Tibial nerve (tissue), 4 donors: ENCODE results near the gene ASZ1. TPM values are rescaled to one million over a fixed set of nuclear protein-coding genes. Genes with fewer than 3 reads are reported as not detected.

Experiments used
- DNase-seq, 2 donors: peaks; one replicate each; pipeline ENCODE4 v3.0.0-alpha.2; 2019; ENCODE audit warnings: low spot score in 2 of 2
- H3K27ac ChIP-seq, 4 donors: fragments of 200-600 bp; sonication (generic) in 3 of 4; one replicate each; pipeline ENCODE4 v1.5.1; 2017 to 2019; ENCODE audit warnings: mild to moderate bottlenecking in 1 of 4
- H3K27me3 ChIP-seq, 2 donors: fragments of 200-600 bp; sonication (generic) in 1 of 2; one replicate each; pipeline versions ENCODE4 v1.5.1 to v1.6.0; 2017 to 2019
- H3K36me3 ChIP-seq, 3 donors: fragments of 200-600 bp; sonication (generic); one replicate each; pipeline ENCODE4 v1.5.1; 2018 to 2019
- H3K4me1 ChIP-seq, 4 donors: fragments of 200-600 bp; sonication (generic) in 3 of 4; one replicate each; pipeline ENCODE4 v1.5.1; 2017 to 2019
- H3K4me3 ChIP-seq, 4 donors: fragments of 200-600 bp; sonication (generic) in 3 of 4; one replicate each; pipeline ENCODE4 v1.5.1; 2017 to 2019; ENCODE audit warnings: mild to moderate bottlenecking in 1 of 4, moderate library complexity in 1 of 4
- H3K9me3 ChIP-seq, 4 donors: fragments of 200-600 bp; sonication (generic) in 3 of 4; one replicate each; pipeline ENCODE4 v1.5.1; 2017 to 2019
- CTCF ChIP-seq, 5 experiments: fragments of 200-600 bp in 3 of 5; fragments of 450-650 bp in 2 of 5; sonication (generic) in 3 of 5; IDR thresholded peaks; one replicate each; pipeline ENCODE4 v1.5.1; 2016 to 2019; ENCODE audit warnings: antibody characterized with exemption in 5 of 5, mild to moderate bottlenecking in 3 of 5, moderate library complexity in 2 of 5
- EP300 ChIP-seq, 2 donors: sonication (generic); formaldehyde crosslinking; IDR thresholded peaks; one replicate each; pipeline ENCODE4 v1.6.1; 2017; ENCODE audit warnings: antibody characterized with exemption in 2 of 2, mild to moderate bottlenecking in 1 of 2
- POLR2A ChIP-seq, 2 donors: fragments of 450-650 bp; IDR thresholded peaks; one replicate each; pipeline ENCODE4 v1.6.1; 2017; ENCODE audit warnings: antibody characterized with exemption in 2 of 2, mild to moderate bottlenecking in 2 of 2, moderate library complexity in 2 of 2
- WGBS, 2 donors: methylation state at CpG; one replicate each; pipeline ENCODE4 v1.1.5; 2018; 5-methylcytosine and 5-hydroxymethylcytosine counted together
- total RNA-seq, 4 donors: library from RNA; depleted of rRNA; stranded (reverse); fragments of >200 nt; gene quantifications; one replicate each; pipeline ENCODE4 v1.1.0, GENCODE V29; 2016

The ASZ1 gene
- total RNA-seq, 4 donors from 2014 or later = not detected

GRCh38 chr7:117332031-117332430 lies 95.3 kb downstream of the ASZ1 start:
- DNase-seq = no peak
- TF ChIP-seq CTCF (IDR thresholded peaks at IDR 0.05) (no peak), POLR2A (IDR thresholded peaks at IDR 0.05) (no peak), EP300 (IDR thresholded peaks at IDR 0.05) (no peak)
- H3K9me3 ChIP-seq = peaks cover 0 to 4% (median 0%) of the 10 kb centered on the region in 4 donors
- H3K27ac ChIP-seq = no peak overlapping the region
- no peaks in the 10 kb centered on the region for H3K4me1 ChIP-seq
- no peak overlapping the region for H3K4me3 ChIP-seq
- no peaks in the 10 kb centered on the region for H3K27me3 ChIP-seq
- H3K36me3 ChIP-seq = no peaks in the 10 kb centered on the region

GRCh38 chr7:117325836-117326235 lies 101.5 kb downstream of the ASZ1 start:
- WGBS, 2 donors = 69 to 83% methylated on average over 1 of the region's 1 CpG
- H3K27ac ChIP-seq = no peak overlapping the region

GRCh38 chr7:117324960-117325359 lies 102.3 kb downstream of the ASZ1 start:
- TF ChIP-seq EP300 (IDR thresholded peaks at IDR 0.05) (no peak), CTCF (IDR thresholded peaks at IDR 0.05) (no peak), POLR2A (IDR thresholded peaks at IDR 0.05) (no peak)
- H3K9me3 ChIP-seq = peaks cover 0 to 4% (median 0%) of the 10 kb centered on the region in 4 donors
- peaks cover 0 to 29% (median 14%) of the 10 kb centered on the region in 4 donors for H3K4me1 ChIP-seq
- H3K4me3 ChIP-seq = peak overlapping the region in 1 of 4 donors; percentile 50
- no peak for DNase-seq
- H3K36me3 ChIP-seq = no peaks in the 10 kb centered on the region
- no peak overlapping the region for H3K27ac ChIP-seq
- 59 to 65% methylated on average over 4 of the region's 4 CpGs for WGBS, 2 donors
- peaks cover 0 to 47% of the 10 kb centered on the region in 2 donors for H3K27me3 ChIP-seq

More at GRCh38 chr7:117325836-117326235, 101.5 kb downstream of the ASZ1 start:
- H3K9me3 ChIP-seq = peaks cover 0 to 4% (median 0%) of the 10 kb centered on the region in 4 donors
- TF ChIP-seq CTCF (IDR thresholded peaks at IDR 0.05) = no peak
- no peak for TF ChIP-seq EP300 (IDR thresholded peaks at IDR 0.05)
- TF ChIP-seq POLR2A (IDR thresholded peaks at IDR 0.05) = no peak
- peaks cover 0 to 29% (median 14%) of the 10 kb centered on the region in 4 donors for H3K4me1 ChIP-seq
- peaks cover 0 to 42% of the 10 kb centered on the region in 2 donors for H3K27me3 ChIP-seq
- H3K36me3 ChIP-seq = no peaks in the 10 kb centered on the region
- H3K4me3 ChIP-seq = no peak overlapping the region
- DNase-seq = no peak

- Histone ChIP-seq H3K9me3 (no peaks in the 10 kb centered on the region), H3K27ac (peak overlapping the region in 1 of 4 donors; percentile 30), H3K4me1 (peaks cover 0 to 29% (median 14%) of the 10 kb centered on the region in 4 donors), H3K27me3 (peaks cover 0 to 47% of the 10 kb centered on the region in 2 donors), H3K36me3 (no peaks in the 10 kb centered on the region), H3K4me3 (peak overlapping the region; percentile 4 to 50 (median 32))
- WGBS, 2 donors = 0 to 1% methylated on average over 34 to 43 of the region's 67 CpGs
- DNase-seq = peak in 1 of 2 donors; percentile 12
- TF ChIP-seq EP300 (IDR thresholded peaks at IDR 0.05) (no peak), POLR2A (IDR thresholded peaks at IDR 0.05) (no peak), CTCF (IDR thresholded peaks at IDR 0.05) (no peak)
Observed at GRCh38 chr7:117323851-117324711, 103.2 kb downstream of the ASZ1 start.

- WGBS, 2 donors = 0 to 2% methylated on average over 25 of the region's 25 CpGs
- TF ChIP-seq EP300 (IDR thresholded peaks at IDR 0.05) = no peak
- TF ChIP-seq POLR2A (IDR thresholded peaks at IDR 0.05) = no peak
- DNase-seq = no peak
- no peak overlapping the region for H3K27ac ChIP-seq
- peaks cover 0 to 29% (median 14%) of the 10 kb centered on the region in 4 donors for H3K4me1 ChIP-seq
- peaks cover 0 to 47% of the 10 kb centered on the region in 2 donors for H3K27me3 ChIP-seq
- no peaks in the 10 kb centered on the region for H3K36me3 ChIP-seq
- H3K9me3 ChIP-seq = no peaks in the 10 kb centered on the region
- peak overlapping the region; percentile 19 to 50 (median 32) for H3K4me3 ChIP-seq
Observed at GRCh38 chr7:117323305-117323850, 103.9 kb downstream of the ASZ1 start.
